Suppressor macrophage (primary cell): ENCODE data around the gene TKTL1.
"Not testable (repeated sequence)": the region's sequence is repeated elsewhere in the genome, so short reads cannot be mapped to it uniquely, and the experiment has no call there.

ENCODE experiments used
- DNase-seq, 4 experiments: peaks; one replicate each; pipeline ENCODE4 v3.0.0-alpha.2; 2020 to 2022
- total RNA-seq, 17 experiments: gene quantifications; one replicate each; lab custom pipeline; 2026; ENCODE audit warnings: mixed read lengths in 6 of 17, inconsistent platforms in 3 of 17; lab: John Stamatoyannopoulos, UW

TKTL1 gene
- total RNA-seq = 0 to 1.5 (median 0) reads per million in 17 experiments

- no peak for DNase-seq
Observed at GRCh38 chrX:154295664-154296310, at the start of gene TKTL1. Gene TKTL1, plus strand, starts transcription at chrX:154295795. Its CDS starts 65 bp downstream, at chrX:154295860.

GRCh38 chrX:154247377-154248045 is 48.1 kb upstream of the TKTL1 start:
- not testable (repeated sequence) for DNase-seq

- not testable (repeated sequence) for DNase-seq
Observed at GRCh38 chrX:154248076-154248475, 47.5 kb upstream of the TKTL1 start.

GRCh38 chrX:154257282-154257681 is 38.3 kb upstream of the TKTL1 start, which contains the start of gene OPN1MW3:
Gene OPN1MW3, plus strand, starts transcription at chrX:154257582. Its CDS starts 38 bp downstream, at chrX:154257620.
- DNase-seq = not testable (repeated sequence)

GRCh38 chrX:154258711-154259110 is 36.9 kb upstream of the TKTL1 start:
- not testable (repeated sequence) for DNase-seq

GRCh38 chrX:154263072-154263471 is 32.5 kb upstream of the TKTL1 start:
- not testable (repeated sequence) for DNase-seq

- DNase-seq = not testable (repeated sequence)
Observed at GRCh38 chrX:154269245-154269644, 26.4 kb upstream of the TKTL1 start.

- not testable (repeated sequence) for DNase-seq
Observed at GRCh38 chrX:154284489-154285338, 10.9 kb upstream of the TKTL1 start.

GRCh38 chrX:154286406-154286805 is 9.2 kb upstream of the TKTL1 start:
- not testable (repeated sequence) for DNase-seq

- peak in 1 of 4 experiments; percentile 7 for DNase-seq
Observed at GRCh38 chrX:154294791-154295574, 612 bp upstream of the TKTL1 start, which contains the start of gene TEX28. Gene TEX28, minus strand, starts transcription at chrX:154295124. Its CDS starts 3,007 bp downstream, at chrX:154292117.

- no peak for DNase-seq
Observed at GRCh38 chrX:154296731-154297130, 1.1 kb downstream of the TKTL1 start.

GRCh38 chrX:154298312-154298711 is 2.7 kb downstream of the TKTL1 start:
- DNase-seq = no peak

GRCh38 chrX:154300816-154301215 is 5.2 kb downstream of the TKTL1 start:
- DNase-seq = peak; percentile 62 to 80 (median 76)

GRCh38 chrX:154302998-154303397 is 7.4 kb downstream of the TKTL1 start:
- DNase-seq = not testable (repeated sequence)

GRCh38 chrX:154303476-154303875 is 7.9 kb downstream of the TKTL1 start:
- DNase-seq = no peak

- no peak for DNase-seq
Observed at GRCh38 chrX:154304846-154305245, 9.3 kb downstream of the TKTL1 start.

GRCh38 chrX:154305541-154306205 is 10.1 kb downstream of the TKTL1 start:
- DNase-seq = peak; percentile 28 to 70 (median 58)

GRCh38 chrX:154307202-154307601 is 11.6 kb downstream of the TKTL1 start:
- no peak for DNase-seq

- peak; percentile 71 to 79 (median 76) for DNase-seq
Observed at GRCh38 chrX:154308108-154308946, 12.7 kb downstream of the TKTL1 start.

GRCh38 chrX:154309041-154309775 is 13.6 kb downstream of the TKTL1 start:
- DNase-seq = no peak
